GM21367 (cell line): ENCODE results near the gene RPS2.
"Not testable (repeated sequence)": the region's sequence is repeated elsewhere in the genome, so short reads cannot be mapped to it uniquely, and the experiment has no call there.

ENCODE experiments used
- ATAC-seq: cut with Tn5 transposase; IDR thresholded peaks from one replicate; pipeline ENCODE4 v1.9.1; 2021; ENCODE audit not compliant: unreplicated experiment

The RPS2 gene

GRCh38 chr16:1964506-1965395, at the start of gene RPS2:
TSS of gene RPS2 (minus strand) at chr16:1964826. CDS start at chr16:1964625, 201 bp downstream.
- ATAC-seq: peak; percentile 61

GRCh38 chr16:2013527-2013926, 48.9 kb upstream of the RPS2 start:
- no peak for ATAC-seq

- not testable (repeated sequence) for ATAC-seq
Observed at GRCh38 chr16:2011726-2012125, 47.1 kb upstream of the RPS2 start.

GRCh38 chr16:2009791-2010510, 45.3 kb upstream of the RPS2 start, which contains the start of gene ZNF598:
TSS of gene ZNF598 (minus strand) at chr16:2009821.
- no peak for ATAC-seq

- no peak for ATAC-seq
Observed at GRCh38 chr16:2009164-2009711, 44.6 kb upstream of the RPS2 start.

GRCh38 chr16:2008631-2009163, 44.1 kb upstream of the RPS2 start:
- no peak for ATAC-seq

GRCh38 chr16:2008009-2008526, 43.4 kb upstream of the RPS2 start:
- no peak for ATAC-seq

GRCh38 chr16:2007081-2007836, 42.6 kb upstream of the RPS2 start:
- no peak for ATAC-seq

- ATAC-seq: no peak
Observed at GRCh38 chr16:2006317-2006716, 41.7 kb upstream of the RPS2 start.

- no peak for ATAC-seq
Observed at GRCh38 chr16:2005646-2006045, 41.0 kb upstream of the RPS2 start.

- no peak for ATAC-seq
Observed at GRCh38 chr16:2004795-2005517, 40.3 kb upstream of the RPS2 start.

- peak; percentile 35 for ATAC-seq
Observed at GRCh38 chr16:2003827-2004641, 39.4 kb upstream of the RPS2 start.

GRCh38 chr16:2003231-2003826, 38.7 kb upstream of the RPS2 start:
- ATAC-seq: no peak

- ATAC-seq: no peak
Observed at GRCh38 chr16:2002406-2003230, 38.0 kb upstream of the RPS2 start.

- ATAC-seq: no peak
Observed at GRCh38 chr16:2001456-2002355, 37.1 kb upstream of the RPS2 start.

- no peak for ATAC-seq
Observed at GRCh38 chr16:2001035-2001434, 36.4 kb upstream of the RPS2 start.
